K562 (cell line): ENCODE measurements around the gene CHPF. TPM values are rescaled to one million over a fixed set of nuclear protein-coding genes. Genes with fewer than 3 reads are reported as not detected.

ENCODE experiments used
- ATAC-seq: fragments of 200-7000 bp; cut with Tn5 transposase; 3 replicates; pipeline ENCODE4 v1.9.1; 2020; ENCODE audit warnings: moderate library complexity
- BruUV-seq: library from RNA; stranded (reverse); fragments of 400-500 nt; replicated peaks from 2 replicates; lab custom pipeline; 2021; lab: Mats Ljungman, UMichigan
- CTCF ChIA-PET: fragments of 300-600 bp; formaldehyde crosslinking; extraction: SDS; loops from one replicate; lab custom pipeline; 2021; ENCODE audit warnings: low intra/inter-chr PET ratio; lab: Yijun Ruan, JAX
- POLR2A ChIA-PET: fragments of 300-600, 350-650 bp; sonication (Branson Sonifier 250); formaldehyde crosslinking; extraction: SDS; loops from one replicate; lab custom pipeline; 2021; ENCODE audit warnings: antibody characterized with exemption, inconsistent platforms; lab: Yijun Ruan, JAX
- DNase-seq, 4 experiments: peaks; one replicate each; pipeline versions ENCODE4 v3.0.0 to v3.0.0-alpha.2; 2011 to 2018; ENCODE audit warnings: low spot score in 3 of 4, mixed read lengths in 3 of 4; ENCODE audit errors: extremely low read depth in 1 of 4
- FAIRE-seq: peaks from 2 replicates; lab custom pipeline; 2011; peaks lifted over from hg19 to GRCh38; lab: Jason Lieb, UNC
- H2AFZ ChIP-seq: 2 replicates; pipeline ENCODE4 v1.6.0; 2011; ENCODE audit warnings: low read depth, low read length, control low read depth, inconsistent platforms
- H3K27ac ChIP-seq: fragments of 200-600 bp; 3 replicates; pipeline ENCODE4 v1.8.0; 2011; ENCODE audit warnings: low read depth, mild to moderate bottlenecking, control low read depth, inconsistent platforms, low read length, moderate library complexity, mixed read lengths; ENCODE audit errors: extremely low read depth
- H3K27me3 ChIP-seq, 2 experiments: fragments of 300-600 bp in 1 of 2; 2 replicates in 1 of 2; 3 replicates in 1 of 2; pipeline versions ENCODE4 v1.6.0 to v1.8.0; 2011; ENCODE audit warnings: inconsistent platforms in 2 of 2, low read length in 2 of 2, mild to moderate bottlenecking in 1 of 2, mixed read lengths in 1 of 2, moderate library complexity in 1 of 2; ENCODE audit not compliant: control insufficient read depth in 2 of 2, insufficient read depth in 2 of 2
- H3K36me3 ChIP-seq: fragments of 300-600 bp; 3 replicates; pipeline ENCODE4 v1.8.0; 2011; ENCODE audit warnings: mild to moderate bottlenecking, low read length, inconsistent platforms; ENCODE audit not compliant: control insufficient read depth, insufficient read depth
- H3K4me1 ChIP-seq, 2 experiments: fragments of 200-600 bp in 1 of 2; replicated peaks in 1 of 2; 2 replicates in 1 of 2; 3 replicates in 1 of 2; pipeline versions ENCODE4 v1.5.1 to v1.8.0; 2011; ENCODE audit warnings: inconsistent platforms in 2 of 2, low read length in 2 of 2, mild to moderate bottlenecking in 1 of 2, mixed read lengths in 1 of 2, moderate library complexity in 1 of 2; ENCODE audit not compliant: control insufficient read depth in 2 of 2, insufficient read depth in 2 of 2
- H3K4me2 ChIP-seq: 2 replicates; pipeline ENCODE4 v1.6.1; 2011; ENCODE audit warnings: low read length, control low read depth, inconsistent platforms, mixed read lengths; ENCODE audit not compliant: insufficient read depth
- H3K4me3 ChIP-seq: fragments of 200-600 bp; sonication (generic), shearing (Covaris generic); 2 replicates; pipeline ENCODE4 v1.5.1; 2016; ENCODE audit warnings: control low read depth, inconsistent platforms
- H3K79me2 ChIP-seq: fragments of 200-600 bp; 3 replicates; pipeline ENCODE4 v1.8.0; 2011; ENCODE audit warnings: low read length, inconsistent platforms; ENCODE audit not compliant: control insufficient read depth, insufficient read depth
- H3K9ac ChIP-seq, 2 experiments: 2 replicates each; pipeline versions ENCODE4 v1.6.0 to v1.6.1; 2011; ENCODE audit warnings: low read depth in 2 of 2, low read length in 2 of 2, control low read depth in 1 of 2, inconsistent platforms in 1 of 2, mild to moderate bottlenecking in 1 of 2, mixed read lengths in 1 of 2; ENCODE audit not compliant: insufficient read depth in 1 of 2
- H3K9me1 ChIP-seq: one replicate; pipeline ENCODE4 v1.6.0; 2011; ENCODE audit warnings: inconsistent platforms, mild to moderate bottlenecking, low read length, moderate library complexity; ENCODE audit not compliant: control insufficient read depth, insufficient read depth
- H3K9me3 ChIP-seq: replicated peaks from 2 replicates; pipeline ENCODE4 v1.5.1; 2011; ENCODE audit warnings: low read depth, low read length, inconsistent platforms; ENCODE audit not compliant: control insufficient read depth, insufficient read depth
- H4K20me1 ChIP-seq: replicated peaks from 2 replicates; pipeline ENCODE4 v1.6.1; 2011; ENCODE audit warnings: low read length, inconsistent platforms, mixed read lengths; ENCODE audit not compliant: control insufficient read depth, insufficient read depth
- CHD1 ChIP-seq: fragments of 200-600 bp; sonication (generic); IDR thresholded peaks from one replicate; pipeline ENCODE4 v1.6.1; 2012; ENCODE audit warnings: mild to moderate bottlenecking, moderate library complexity, low read length, inconsistent platforms
- HDAC8 ChIP-seq: fragments of 450-650 bp; IDR thresholded peaks from 2 replicates; pipeline ENCODE4 v1.6.1; 2016; ENCODE audit warnings: mild to moderate bottlenecking, missing genetic modification characterization, moderate library complexity, missing compliant biosample characterization
- KAT8 ChIP-seq: fragments of 450-650 bp; IDR thresholded peaks from 2 replicates; pipeline ENCODE4 v1.6.1; 2016; ENCODE audit warnings: low read depth, mild to moderate bottlenecking
- MED1 ChIP-seq: sonication (generic); formaldehyde crosslinking; IDR thresholded peaks from 2 replicates; pipeline ENCODE4 v1.8.1; 2023; ENCODE audit warnings: missing genetic modification reagents, borderline replicate concordance
- NFIC ChIP-seq: fragments of 450-650 bp; IDR thresholded peaks from 2 replicates; pipeline ENCODE4 v1.6.1; 2017; ENCODE audit warnings: mild to moderate bottlenecking, inconsistent platforms
- TAL1 ChIP-seq: fragments of 450-650 bp; IDR thresholded peaks from 2 replicates; pipeline ENCODE4 v1.6.1; 2016; ENCODE audit warnings: mild to moderate bottlenecking
- XRCC3 ChIP-seq: fragments of 450-650 bp; IDR thresholded peaks from 2 replicates; pipeline ENCODE4 v1.6.1; 2017; ENCODE audit warnings: mild to moderate bottlenecking, moderate library complexity
- ZKSCAN1 ChIP-seq: fragments of 150-350 bp; IDR thresholded peaks from 2 replicates; pipeline ENCODE4 v1.6.1; 2016; ENCODE audit warnings: low read depth, low read length
- ZNF316 ChIP-seq: fragments of 450-650 bp; IDR thresholded peaks from 2 replicates; pipeline ENCODE4 v1.6.1; 2016
- ZNF707 ChIP-seq: fragments of 250-450 bp; sonication (Bioruptor Pico); conservative IDR thresholded peaks from 2 replicates; pipeline ENCODE4 v1.8.0; 2022; ENCODE audit warnings: inconsistent platforms, mild to moderate bottlenecking, moderate library complexity
- WGBS: fragments of 100-300 bp; shearing (Covaris generic); methylation state at CpG from one replicate; pipeline ENCODE4 v1.1.6; 2016; ENCODE audit warnings: low coverage, mixed read lengths; ENCODE audit not compliant: insufficient coverage; ENCODE audit errors: missing lambda C conversion rate; 5-methylcytosine and 5-hydroxymethylcytosine counted together
- in situ Hi-C: fragments of 300-500 bp; cut with MboI; formaldehyde crosslinking; loops from 4 replicates; pipeline ENCODE4 v1.15.0; 2018; ENCODE audit warnings: inconsistent platforms, mixed read lengths
- intact Hi-C: fragments of 100-400 bp; cut with micrococcal nuclease; formaldehyde crosslinking; loops from 2 replicates; pipeline ENCODE4 v1.14.2; 2022
- polyA plus RNA-seq, 8 experiments: library from polyadenylated mRNA; depleted of rRNA in 4 of 8; stranded (reverse) in 5 of 8; unstranded in 3 of 8; fragments of >200 nt; fragmentation: Nextera tagmentation in 2 of 8; fragmentation: Illumina TruSeq in 1 of 8; extraction: Ambion mirVana in 2 of 8; extraction: Trizol in 1 of 8; gene quantifications; 2 replicates each; pipeline versions ENCODE4 v1.2.1 to v1.2.3, GENCODE V29; 2011 to 2014; ENCODE audit warnings: inconsistent platforms in 1 of 8, missing spikeins in 1 of 8
- total RNA-seq, 7 experiments: library from RNA; depleted of rRNA in 6 of 7; stranded (reverse); fragments of >200 nt in 6 of 7; fragmentation: Illumina TruSeq in 2 of 7; extraction: Trizol in 2 of 7; gene quantifications; 2 replicates each; pipeline versions ENCODE4 v1.2.1 to v1.2.3, GENCODE V29; 2011 to 2021; ENCODE audit warnings: low replicate concordance in 1 of 7
- TF ChIP-seq, protein P1 (sequence below): fragments of 250-450 bp; sonication (Bioruptor Pico); IDR thresholded peaks from 2 replicates; pipeline ENCODE4 v1.5.0; 2020; ENCODE audit warnings: mild to moderate bottlenecking

The CHPF gene
- total and polyA plus RNA-seq, 9 of the 15 experiments (the other 6 are each of a cell fraction or from before 2014, with no cell fraction given), result 0.15 to 57.2 (median 7.9) TPM

- BruUV-seq, result no TSS peak
- Histone ChIP-seq H3K4me1 (peaks cover 64 to 93% of the 10 kb centered on the region in 2 experiments), H3K36me3 (peaks cover 16% of the 10 kb centered on the region; the same call in 2 of the 3 replicates), H3K9ac (peak overlapping the region in 1 of 2 experiments; percentile 51; a peak in 1 of 4 replicates), H4K20me1 (no peaks in the 10 kb centered on the region), H3K27ac (peak overlapping the region; percentile 38; the same call in 1 of the 3 replicates), H3K4me3 (0 out of 2 replicates have a peak overlapping the region, but pooled peaks have one; percentile 10), H2AFZ (no peak overlapping the region), H3K4me2 (peak overlapping the region; percentile 78), H3K27me3 (no peaks in the 10 kb centered on the region), H3K9me1 (peaks cover 3% of the 10 kb centered on the region), H3K9me3 (no peaks in the 10 kb centered on the region), H3K79me2 (peaks cover 74% of the 10 kb centered on the region)
- no peak for FAIRE-seq
- 51% methylated on average over 8 of the region's 10 CpGs for WGBS
- TF ChIP-seq MED1 (no peak), KAT8 (no peak), ZKSCAN1 (peak; percentile 79), ZNF707 (CRISPR knock-in tag) (no peak), XRCC3 (no peak), ZNF316 (peak; percentile 57), HDAC8 (tag) (no peak), NFIC (no peak), CHD1 (peak; percentile 12), TAL1 (no peak)
- TF ChIP-seq, protein P1, sequence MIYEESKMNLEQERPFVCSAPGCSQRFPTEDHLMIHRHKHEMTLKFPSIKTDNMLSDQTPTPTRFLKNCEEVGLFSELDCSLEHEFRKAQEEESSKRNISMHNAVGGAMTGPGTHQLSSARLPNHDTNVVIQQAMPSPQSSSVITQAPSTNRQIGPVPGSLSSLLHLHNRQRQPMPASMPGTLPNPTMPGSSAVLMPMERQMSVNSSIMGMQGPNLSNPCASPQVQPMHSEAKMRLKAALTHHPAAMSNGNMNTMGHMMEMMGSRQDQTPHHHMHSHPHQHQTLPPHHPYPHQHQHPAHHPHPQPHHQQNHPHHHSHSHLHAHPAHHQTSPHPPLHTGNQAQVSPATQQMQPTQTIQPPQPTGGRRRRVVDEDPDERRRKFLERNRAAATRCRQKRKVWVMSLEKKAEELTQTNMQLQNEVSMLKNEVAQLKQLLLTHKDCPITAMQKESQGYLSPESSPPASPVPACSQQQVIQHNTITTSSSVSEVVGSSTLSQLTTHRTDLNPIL (CRISPR knock-in tag), result no peak
- ChIA-PET CTCF (interaction anchor here (0.6 kb wide), 1 partner anchor 22 kb away, joined by 3 read pairs; a partner anchor contains a TSS), POLR2A (interaction anchor here (0.6 to 1.6 kb wide), 5 partner anchors 12 to 513 kb away, joined by 3 to 4 read pairs (median 4); no protein-coding TSS in a partner anchor)
- in situ Hi-C loops (no loop called here), intact Hi-C loops (no loop called here)
- no peak for DNase-seq
- no peak for ATAC-seq
Observed at GRCh38 chr2:219517954-219518778, 25.4 kb downstream of the CHPF start.
